GM19099 (cell line): ENCODE measurements around the gene NME7.

Source experiments
- POLR2A ChIP-seq: IDR thresholded peaks from 3 replicates; pipeline ENCODE4 v1.6.1; 2011; ENCODE audit warnings: low read depth; ENCODE audit not compliant: insufficient read length; ENCODE audit errors: extremely low read depth

NME7 gene

GRCh38 chr1:169266133-169266532 is 101.5 kb downstream of the NME7 start:
- TF ChIP-seq POLR2A: no peak

GRCh38 chr1:169263059-169263458 is 104.5 kb downstream of the NME7 start:
- no peak for TF ChIP-seq POLR2A

- no peak for TF ChIP-seq POLR2A
These were observed 105.7 kb downstream of the NME7 start for GRCh38 chr1:169261884-169262283.

- TF ChIP-seq POLR2A: no peak
These were observed 107.0 kb downstream of the NME7 start for GRCh38 chr1:169260478-169261151.

DNA sequence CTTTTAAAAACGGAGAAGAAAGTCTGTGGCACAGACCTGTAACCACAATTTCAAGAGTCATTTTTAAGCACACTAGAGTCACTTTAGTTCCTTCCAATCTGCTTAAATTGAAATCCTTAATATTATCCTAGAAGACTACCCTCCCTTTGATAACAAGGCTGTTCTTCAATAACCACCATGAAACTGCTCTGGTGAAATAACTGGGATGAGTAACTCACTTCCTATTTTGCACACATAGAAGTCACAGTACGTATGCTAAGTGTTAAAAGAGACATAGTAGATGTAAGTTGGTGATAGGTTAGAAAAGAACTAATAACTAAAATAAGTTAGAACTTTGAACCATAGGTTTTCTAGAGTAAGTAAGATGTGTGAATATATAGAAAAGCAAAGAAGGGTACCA is 107.8 kb downstream of the NME7 start:
- no peak for TF ChIP-seq POLR2A

DNA sequence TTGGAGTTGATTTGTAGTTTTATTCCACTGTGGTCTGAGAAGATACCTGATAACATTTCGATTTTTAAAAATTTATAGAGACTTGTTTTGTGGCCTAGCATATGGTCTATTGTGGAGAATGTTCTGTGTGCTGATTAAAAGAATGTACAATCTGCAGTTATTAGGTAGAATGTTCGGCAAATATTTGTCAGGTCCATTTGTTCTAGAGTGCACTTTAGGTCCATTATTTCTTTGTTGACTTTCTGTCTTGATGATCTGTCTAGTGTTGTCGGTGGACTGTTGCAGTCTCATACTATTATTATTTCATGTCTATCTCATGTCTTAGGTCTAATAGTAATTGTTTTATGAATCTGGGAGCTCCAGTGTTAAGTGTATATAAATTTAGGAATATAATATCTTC is 116.8 kb downstream of the NME7 start:
- TF ChIP-seq POLR2A: no peak

- no peak for TF ChIP-seq POLR2A
These were observed 117.6 kb downstream of the NME7 start for GRCh38 chr1:169250022-169250421.

GRCh38 chr1:169249611-169250010 is 118.0 kb downstream of the NME7 start:
- no peak for TF ChIP-seq POLR2A

DNA sequence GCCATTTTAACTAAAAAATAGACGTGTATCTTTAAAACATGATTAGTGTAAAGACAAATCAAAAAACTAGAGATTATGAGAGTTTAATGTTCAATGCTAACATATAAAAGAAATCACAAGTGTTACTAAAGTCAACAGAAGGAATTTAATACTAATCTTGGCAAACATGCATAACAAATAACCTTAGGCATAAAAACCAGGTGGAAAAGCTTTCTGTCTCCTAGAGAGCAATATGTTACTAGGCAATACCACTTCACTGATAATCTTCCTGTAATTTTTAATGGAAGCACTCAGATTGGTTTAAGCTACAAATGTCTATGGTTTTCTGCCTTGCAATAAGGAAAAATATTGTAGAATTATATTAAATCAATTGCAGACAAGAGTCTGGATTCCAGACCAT is 121.9 kb downstream of the NME7 start:
- TF ChIP-seq POLR2A: no peak

- TF ChIP-seq POLR2A: no peak
These were observed 127.0 kb downstream of the NME7 start for GRCh38 chr1:169240449-169241232.

- no peak for TF ChIP-seq POLR2A
These were observed 130.7 kb downstream of the NME7 start for GRCh38 chr1:169236880-169237279.

GRCh38 chr1:169236143-169236542 is 131.5 kb downstream of the NME7 start:
- no peak for TF ChIP-seq POLR2A

DNA sequence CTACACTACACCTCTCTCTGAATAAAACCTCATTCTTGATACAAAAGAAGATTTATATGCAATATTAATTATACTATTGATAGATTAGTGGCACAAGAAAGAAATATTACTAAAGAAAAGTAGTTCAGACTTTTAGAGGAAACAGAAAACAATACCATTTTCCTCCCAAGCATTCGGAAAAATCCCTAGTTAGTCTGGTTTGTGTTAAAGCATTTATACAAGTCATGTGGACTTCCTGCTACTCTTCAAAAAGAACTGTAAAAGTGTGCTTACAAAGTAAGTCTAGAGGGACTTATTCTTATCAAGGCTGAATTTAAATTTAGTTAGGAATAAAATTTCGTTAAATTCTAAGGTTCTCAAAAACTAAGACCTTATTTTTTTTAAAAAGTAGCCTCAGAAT is 132.0 kb downstream of the NME7 start:
- TF ChIP-seq POLR2A: no peak

DNA sequence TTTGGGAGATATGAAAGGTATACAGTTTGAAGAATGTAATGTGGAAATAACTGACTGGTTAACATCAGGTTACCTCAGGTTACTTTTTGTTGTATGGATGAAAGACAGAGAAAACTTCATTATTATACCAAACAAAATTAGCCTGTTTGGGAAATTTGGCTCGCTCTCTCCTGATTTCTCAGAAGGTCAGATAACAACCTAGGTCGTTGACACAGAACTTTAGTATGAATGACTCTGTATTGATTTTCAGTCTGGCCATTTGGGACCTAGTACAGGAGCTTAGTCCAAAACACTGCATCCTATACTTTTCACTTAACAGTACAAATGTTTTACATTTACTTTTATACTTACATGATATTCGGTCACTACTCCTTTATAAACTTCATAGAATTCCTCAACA is 132.8 kb downstream of the NME7 start:
- TF ChIP-seq POLR2A: no peak

GRCh38 chr1:169217636-169218035 is 150.0 kb downstream of the NME7 start:
- no peak for TF ChIP-seq POLR2A

DNA sequence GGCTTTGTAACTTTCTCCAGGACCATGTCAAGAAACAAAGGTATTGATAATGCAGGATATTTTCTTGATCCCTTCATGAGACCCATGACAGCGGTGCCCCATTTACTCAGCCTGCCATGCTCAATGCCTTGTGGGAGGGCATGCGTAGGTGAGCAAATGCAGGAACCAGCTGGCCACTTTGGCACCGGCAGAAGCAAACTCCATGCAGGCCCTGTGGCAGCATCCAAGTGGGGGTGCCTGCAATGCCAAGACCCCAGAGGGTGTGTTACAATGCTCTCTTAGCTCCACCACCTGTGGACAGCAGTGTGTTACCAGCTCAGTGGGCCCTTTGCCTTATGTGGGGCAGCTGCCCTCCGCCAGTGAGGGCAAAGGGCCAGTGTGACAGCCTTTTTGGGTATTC is 153.0 kb downstream of the NME7 start:
- no peak for TF ChIP-seq POLR2A
